WTC11 (cell line): ENCODE measurements around the gene AHNAK2.

Source experiments
- CTCF ChIP-seq: fragments of 200-600 bp; IDR thresholded peaks from 2 replicates; pipeline ENCODE4 v1.8.0; 2022; ENCODE audit warnings: antibody characterized with exemption
- MXD4 ChIP-seq: fragments of 250-450 bp; sonication (Bioruptor Pico); IDR thresholded peaks from 2 replicates; pipeline ENCODE4 v1.8.0; 2021; ENCODE audit warnings: mild to moderate bottlenecking, moderate library complexity, borderline replicate concordance
- MYBL2 ChIP-seq: sonication (generic); formaldehyde crosslinking; IDR thresholded peaks from 2 replicates; pipeline ENCODE4 v1.8.1; 2023; ENCODE audit warnings: mild to moderate bottlenecking, moderate library complexity, missing genetic modification reagents
- USF2 ChIP-seq: sonication (generic); formaldehyde crosslinking; IDR thresholded peaks from 2 replicates; pipeline ENCODE4 v1.8.1; 2023; ENCODE audit warnings: mild to moderate bottlenecking, missing genetic modification reagents, moderate library complexity
- ZNF138 ChIP-seq: sonication (generic); formaldehyde crosslinking; conservative IDR thresholded peaks from 2 replicates; pipeline ENCODE4 v1.8.1; 2022; ENCODE audit warnings: mild to moderate bottlenecking, moderate library complexity, missing genetic modification reagents
- TF ChIP-seq, protein P1 (sequence below): sonication (generic); formaldehyde crosslinking; IDR thresholded peaks from 2 replicates; pipeline ENCODE4 v1.8.1; 2023; ENCODE audit warnings: mild to moderate bottlenecking, missing genetic modification reagents, moderate library complexity
- TF ChIP-seq, protein P2 (sequence below): sonication (generic); formaldehyde crosslinking; IDR thresholded peaks from 2 replicates; pipeline ENCODE4 v1.8.0; 2022; ENCODE audit warnings: mild to moderate bottlenecking, missing genetic modification reagents
- TF ChIP-seq, protein P3 (sequence below): sonication (generic); formaldehyde crosslinking; IDR thresholded peaks from 2 replicates; pipeline ENCODE4 v1.8.1; 2022; ENCODE audit warnings: mild to moderate bottlenecking, moderate library complexity, missing genetic modification reagents
- TF ChIP-seq, protein P4 (sequence below): sonication (generic); formaldehyde crosslinking; IDR thresholded peaks from 2 replicates; pipeline ENCODE4 v1.8.0; 2022; ENCODE audit warnings: mild to moderate bottlenecking, missing genetic modification reagents

DNA sequence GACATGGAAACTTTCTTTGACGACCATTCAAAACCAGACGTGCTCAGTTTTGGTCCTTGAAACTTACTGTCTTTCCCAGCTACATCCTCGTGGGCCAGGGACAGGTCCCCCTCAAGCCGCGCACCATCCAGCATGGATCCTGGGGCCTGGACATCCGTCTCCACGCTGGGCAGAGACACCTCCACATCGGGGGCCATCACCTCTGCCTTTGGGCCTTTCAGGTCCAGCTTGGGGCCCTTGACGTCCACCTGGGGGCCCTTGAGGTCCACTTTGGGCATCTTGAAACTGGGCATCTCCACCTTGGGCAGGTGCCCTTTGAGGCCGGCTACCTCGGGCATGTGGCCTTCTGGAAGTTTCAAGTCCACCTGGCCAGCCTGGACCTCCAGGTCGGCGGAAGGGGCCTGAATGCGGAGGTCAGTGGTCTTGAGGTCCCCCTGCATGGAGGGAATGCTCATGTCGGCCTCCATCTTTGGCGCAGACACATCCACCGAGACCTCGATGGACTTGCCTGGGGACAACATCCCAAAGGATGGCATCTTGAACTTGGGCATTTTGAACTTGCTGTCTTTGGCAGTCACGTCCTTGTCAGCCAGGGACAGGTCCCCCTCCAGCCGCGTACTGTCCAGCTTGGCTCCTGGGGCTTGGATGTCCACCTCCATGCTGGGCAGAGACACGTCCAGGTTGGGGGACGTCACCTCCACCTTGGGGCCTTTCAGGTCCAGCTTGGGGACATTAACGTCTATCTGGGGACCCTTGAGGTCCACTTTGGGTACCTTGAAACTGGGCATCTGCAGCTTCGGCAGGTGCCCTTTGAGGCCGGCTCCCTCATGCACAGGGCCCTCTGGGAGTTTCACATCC, 36.4 kb downstream of the AHNAK2 start:
- TF ChIP-seq, protein P1, sequence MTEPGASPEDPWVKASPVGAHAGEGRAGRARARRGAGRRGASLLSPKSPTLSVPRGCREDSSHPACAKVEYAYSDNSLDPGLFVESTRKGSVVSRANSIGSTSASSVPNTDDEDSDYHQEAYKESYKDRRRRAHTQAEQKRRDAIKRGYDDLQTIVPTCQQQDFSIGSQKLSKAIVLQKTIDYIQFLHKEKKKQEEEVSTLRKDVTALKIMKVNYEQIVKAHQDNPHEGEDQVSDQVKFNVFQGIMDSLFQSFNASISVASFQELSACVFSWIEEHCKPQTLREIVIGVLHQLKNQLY (CRISPR knock-in tag) = no peak
- TF ChIP-seq MYBL2 = no peak
- TF ChIP-seq MXD4 (CRISPR knock-in tag) = no peak
- no peak for TF ChIP-seq USF2 (CRISPR knock-in tag)
- no peak for TF ChIP-seq CTCF
- TF ChIP-seq, protein P2, sequence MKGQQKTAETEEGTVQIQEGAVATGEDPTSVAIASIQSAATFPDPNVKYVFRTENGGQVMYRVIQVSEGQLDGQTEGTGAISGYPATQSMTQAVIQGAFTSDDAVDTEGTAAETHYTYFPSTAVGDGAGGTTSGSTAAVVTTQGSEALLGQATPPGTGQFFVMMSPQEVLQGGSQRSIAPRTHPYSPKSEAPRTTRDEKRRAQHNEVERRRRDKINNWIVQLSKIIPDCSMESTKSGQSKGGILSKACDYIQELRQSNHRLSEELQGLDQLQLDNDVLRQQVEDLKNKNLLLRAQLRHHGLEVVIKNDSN = no peak
- TF ChIP-seq, protein P3, sequence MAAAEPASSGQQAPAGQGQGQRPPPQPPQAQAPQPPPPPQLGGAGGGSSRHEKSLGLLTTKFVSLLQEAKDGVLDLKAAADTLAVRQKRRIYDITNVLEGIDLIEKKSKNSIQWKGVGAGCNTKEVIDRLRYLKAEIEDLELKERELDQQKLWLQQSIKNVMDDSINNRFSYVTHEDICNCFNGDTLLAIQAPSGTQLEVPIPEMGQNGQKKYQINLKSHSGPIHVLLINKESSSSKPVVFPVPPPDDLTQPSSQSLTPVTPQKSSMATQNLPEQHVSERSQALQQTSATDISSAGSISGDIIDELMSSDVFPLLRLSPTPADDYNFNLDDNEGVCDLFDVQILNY (CRISPR knock-in tag) = no peak
- TF ChIP-seq ZNF138 (CRISPR knock-in tag) = no peak
- TF ChIP-seq, protein P4, sequence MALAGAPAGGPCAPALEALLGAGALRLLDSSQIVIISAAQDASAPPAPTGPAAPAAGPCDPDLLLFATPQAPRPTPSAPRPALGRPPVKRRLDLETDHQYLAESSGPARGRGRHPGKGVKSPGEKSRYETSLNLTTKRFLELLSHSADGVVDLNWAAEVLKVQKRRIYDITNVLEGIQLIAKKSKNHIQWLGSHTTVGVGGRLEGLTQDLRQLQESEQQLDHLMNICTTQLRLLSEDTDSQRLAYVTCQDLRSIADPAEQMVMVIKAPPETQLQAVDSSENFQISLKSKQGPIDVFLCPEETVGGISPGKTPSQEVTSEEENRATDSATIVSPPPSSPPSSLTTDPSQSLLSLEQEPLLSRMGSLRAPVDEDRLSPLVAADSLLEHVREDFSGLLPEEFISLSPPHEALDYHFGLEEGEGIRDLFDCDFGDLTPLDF = no peak
